Large intestine (tissue), 3 donors: Measurements from ENCODE around the gene NLRP11. TPM values are rescaled to one million over a fixed set of nuclear protein-coding genes. Genes with fewer than 3 reads are reported as not detected.

Source experiments
- DNase-seq, 2 donors: peaks; one replicate each; pipeline versions ENCODE4 v3.0.0 to v3.0.0-alpha.2; 2013
- H3K27ac ChIP-seq: one replicate; pipeline ENCODE4 v1.5.1; 2013; ENCODE audit warnings: low read length
- H3K27me3 ChIP-seq: 2 replicates; pipeline ENCODE4 v1.6.1; 2013; ENCODE audit warnings: low read length; ENCODE audit not compliant: control insufficient read depth, insufficient read depth
- H3K36me3 ChIP-seq: 2 replicates; pipeline ENCODE4 v1.6.1; 2013; ENCODE audit warnings: low read length; ENCODE audit not compliant: control insufficient read depth, insufficient read depth
- H3K4me1 ChIP-seq: one replicate; pipeline ENCODE4 v1.6.1; 2013; ENCODE audit warnings: low read length; ENCODE audit not compliant: control insufficient read depth, insufficient read depth
- H3K4me3 ChIP-seq: one replicate; pipeline ENCODE4 v1.5.1; 2013; ENCODE audit warnings: low read length
- H3K9me3 ChIP-seq: one replicate; pipeline ENCODE4 v1.6.1; 2013; ENCODE audit warnings: mild to moderate bottlenecking, low read depth, low read length, moderate library complexity; ENCODE audit not compliant: control insufficient read depth
- WGBS: methylation state at CpG from one replicate; pipeline ENCODE4 v1.1.5; 2013; ENCODE audit warnings: low lambda C conversion rate; ENCODE audit not compliant: insufficient coverage; 5-methylcytosine and 5-hydroxymethylcytosine counted together
- polyA plus RNA-seq: library from polyadenylated mRNA; unstranded; fragments of 120-200 nt; gene quantifications from one replicate; pipeline ENCODE4 v1.2.1, GENCODE V29; 2013

NLRP11 gene
- polyA plus RNA-seq, 1 donor = 0.04 TPM

- WGBS = 100% methylated on average over 1 of the region's 3 CpGs
- Histone ChIP-seq H3K9me3 (no peaks in the 10 kb centered on the region), H3K36me3 (no peaks in the 10 kb centered on the region), H3K4me3 (no peak within 1 kb of the TSS), H3K27me3 (no peaks in the 10 kb centered on the region), H3K4me1 (no peaks in the 10 kb centered on the region), H3K27ac (no peak within 1 kb of the TSS)
- DNase-seq = no peak
Observed at GRCh38 chr19:55738302-55738701, 93.5 kb downstream of the NLRP11 start, which contains the start of gene NLRP9. TSS of gene NLRP9 (minus strand) at chr19:55738402. CDS start at chr19:55738374, 28 bp downstream.

Other genes with a start within 250 kb of the NLRP11 start
- gene FIZ1, start 232.5 kb downstream of the NLRP11 start, polyA plus RNA-seq = 13.9 TPM
- gene ZNF524, start 231.7 kb downstream of the NLRP11 start, polyA plus RNA-seq = 18.9 TPM
- 10.4 TPM for gene ZNF865, start 226.4 kb downstream of the NLRP11 start, polyA plus RNA-seq
- gene ZNF784, start 207.4 kb downstream of the NLRP11 start, polyA plus RNA-seq = 15.6 TPM
- gene ZNF580, start 191.0 kb downstream of the NLRP11 start, polyA plus RNA-seq = 31.3 TPM
- gene ZNF581, start 188.3 kb downstream of the NLRP11 start, polyA plus RNA-seq = 29.1 TPM
- 11.6 TPM for gene CCDC106, start 183.8 kb downstream of the NLRP11 start, polyA plus RNA-seq
- 167 TPM for gene U2AF2, start 177.0 kb downstream of the NLRP11 start, polyA plus RNA-seq
- 153 TPM for gene EPN1, start 156.8 kb downstream of the NLRP11 start, polyA plus RNA-seq
- gene NLRP9, start 93.6 kb downstream of the NLRP11 start, polyA plus RNA-seq = not detected
- 0.15 TPM for gene RFPL4A, start 72.9 kb downstream of the NLRP11 start, polyA plus RNA-seq
- not detected for gene RFPL4AL1, start 62.9 kb downstream of the NLRP11 start, polyA plus RNA-seq
- gene NLRP4, start 4.5 kb upstream of the NLRP11 start, polyA plus RNA-seq = not detected
- gene NLRP13, start 100.3 kb upstream of the NLRP11 start, polyA plus RNA-seq = not detected
- not detected for gene NLRP8, start 115.8 kb upstream of the NLRP11 start, polyA plus RNA-seq
- gene NLRP5, start 154.8 kb upstream of the NLRP11 start, polyA plus RNA-seq = not detected